HCT116 (cell line): Measurements from ENCODE around the gene BCAP31. TPM values are rescaled to one million over a fixed set of nuclear protein-coding genes. Genes with fewer than 3 reads are reported as not detected.
A peak's percentile ranks its signal among the peaks of the same experiment; 100 is the strongest.

ENCODE experiments used
- ATAC-seq: fragments of 200-7000 bp; cut with Tn5 transposase; 2 replicates; pipeline ENCODE4 v1.9.1; 2020; ENCODE audit warnings: mild to moderate bottlenecking, moderate library complexity
- BruUV-seq: library from RNA; stranded (reverse); fragments of 400-500 nt; replicated peaks from 2 replicates; lab custom pipeline; 2021; lab: Mats Ljungman, UMichigan
- CTCF ChIA-PET: fragments of 300-600 bp; sonication (Branson Sonifier 250); formaldehyde crosslinking; loops from one replicate; lab custom pipeline; 2021; ENCODE audit warnings: antibody characterized with exemption; lab: Charles Lee
- POLR2A ChIA-PET: fragments of 300-600, 350-600 bp; sonication (Branson Sonifier 250); formaldehyde crosslinking; loops from one replicate; lab custom pipeline; 2021; ENCODE audit warnings: antibody characterized with exemption; lab: Charles Lee
- RAD21 ChIA-PET, 2 experiments: fragments of 300-600 bp; sonication (Branson Sonifier 250); formaldehyde crosslinking; loops; one replicate each; lab custom pipeline; 2023; ENCODE audit warnings: low total read pairs in 2 of 2; ENCODE audit not compliant: uncharacterized antibody in 2 of 2, unreplicated experiment in 2 of 2, low non-redundant PET in 1 of 2; lab: Charles Lee
- DNase-seq: peaks from one replicate; pipeline ENCODE4 v3.0.0-alpha.2; 2010; ENCODE audit warnings: low read depth, low spot score
- H2AFZ ChIP-seq: fragments of 200-600 bp; shearing (Covaris generic), sonication (generic); 2 replicates; pipeline ENCODE4 v1.6.1; 2017; ENCODE audit warnings: low read depth, mixed run types, mixed read lengths, antibody characterized with exemption, low read length; ENCODE audit not compliant: poor library complexity, severe bottlenecking
- H3K27ac ChIP-seq: 2 replicates; pipeline ENCODE4 v1.5.1; 2012; ENCODE audit warnings: low read depth, low read length
- H3K27me3 ChIP-seq: fragments of 200-600 bp; sonication (generic); 2 replicates; pipeline ENCODE4 v1.6.1; 2016; ENCODE audit warnings: mixed run types, low read length, mixed read lengths; ENCODE audit not compliant: insufficient read depth
- H3K36me3 ChIP-seq, 2 experiments: fragments of 200-500 bp in 1 of 2; fragments of 200-600 bp in 1 of 2; sonication (Bioruptor generic) in 1 of 2; sonication (generic) in 1 of 2; 2 replicates each; pipeline versions ENCODE4 v1.5.1 to v1.6.1; 2014 to 2016; ENCODE audit warnings: low read length in 2 of 2, inconsistent platforms in 1 of 2, mixed read lengths in 1 of 2, mixed run types in 1 of 2; ENCODE audit not compliant: insufficient read depth in 2 of 2, control insufficient read depth in 1 of 2
- H3K4me1 ChIP-seq, 2 experiments: fragments of 200-600 bp in 1 of 2; sonication (generic) in 1 of 2; 2 replicates each; pipeline versions ENCODE4 v1.5.1 to v1.6.1; 2012 to 2017; ENCODE audit warnings: low read length in 2 of 2, inconsistent platforms in 1 of 2, mild to moderate bottlenecking in 1 of 2, mixed read lengths in 1 of 2, mixed run types in 1 of 2, moderate library complexity in 1 of 2; ENCODE audit not compliant: insufficient read depth in 2 of 2, control insufficient read depth in 1 of 2
- H3K4me2 ChIP-seq: fragments of 200-600 bp; sonication (generic); 2 replicates; pipeline ENCODE4 v1.6.1; 2017; ENCODE audit warnings: mixed run types, low read length, mixed read lengths
- H3K4me3 ChIP-seq, 2 experiments: fragments of 200-600 bp in 1 of 2; sonication (generic) in 1 of 2; replicated peaks in 1 of 2; 2 replicates each; pipeline ENCODE4 v1.5.1; 2011 to 2016; ENCODE audit warnings: low read length in 2 of 2, control low read depth in 1 of 2, low read depth in 1 of 2, mild to moderate bottlenecking in 1 of 2, mixed read lengths in 1 of 2, mixed run types in 1 of 2
- H3K79me2 ChIP-seq: fragments of 200-600 bp; sonication (generic); 2 replicates; pipeline ENCODE4 v1.6.1; 2017; ENCODE audit warnings: mild to moderate bottlenecking, mixed run types, low read length, moderate library complexity, mixed read lengths; ENCODE audit not compliant: insufficient read depth
- H3K9ac ChIP-seq: fragments of 200-600 bp; sonication (generic); 2 replicates; pipeline ENCODE4 v1.6.1; 2016; ENCODE audit warnings: low read length, mixed read lengths
- H3K9me2 ChIP-seq: fragments of 200-600 bp; sonication (generic), shearing (Covaris generic); 2 replicates; pipeline ENCODE4 v1.6.1; 2017; ENCODE audit warnings: mixed run types, mild to moderate bottlenecking, moderate library complexity; ENCODE audit not compliant: insufficient read depth
- H3K9me3 ChIP-seq, 2 experiments: fragments of 200-500 bp in 1 of 2; fragments of 200-600 bp in 1 of 2; sonication (Bioruptor generic) in 1 of 2; sonication (generic) in 1 of 2; 2 replicates each; pipeline ENCODE4 v1.6.1; 2014 to 2017; ENCODE audit warnings: low read length in 2 of 2, mixed read lengths in 2 of 2, inconsistent platforms in 1 of 2, low read depth in 1 of 2, mild to moderate bottlenecking in 1 of 2, mixed run types in 1 of 2, moderate library complexity in 1 of 2; ENCODE audit not compliant: control insufficient read depth in 1 of 2, insufficient read depth in 1 of 2
- H4K20me1 ChIP-seq: fragments of 200-600 bp; sonication (generic), shearing (Covaris generic); 2 replicates; pipeline ENCODE4 v1.6.1; 2017; ENCODE audit warnings: mixed run types, mild to moderate bottlenecking, moderate library complexity; ENCODE audit not compliant: insufficient read depth
- CEBPB ChIP-seq: IDR thresholded peaks from 2 replicates; pipeline ENCODE4 v1.6.1; 2012; ENCODE audit warnings: low read depth
- EGR1 ChIP-seq: IDR thresholded peaks from 2 replicates; pipeline ENCODE4 v1.6.1; 2012; ENCODE audit warnings: low read depth
- ELF1 ChIP-seq: IDR thresholded peaks from 2 replicates; pipeline ENCODE4 v1.6.1; 2012; ENCODE audit warnings: low read depth, borderline replicate concordance
- EZH2phosphoT487 ChIP-seq: fragments of 200-600 bp; IDR thresholded peaks from 2 replicates; pipeline ENCODE4 v1.6.1; 2018; ENCODE audit warnings: antibody characterized with exemption, borderline replicate concordance
- JUND ChIP-seq: IDR thresholded peaks from 2 replicates; pipeline ENCODE4 v1.6.1; 2012
- SP1 ChIP-seq: IDR thresholded peaks from 2 replicates; pipeline ENCODE4 v1.6.1; 2012; ENCODE audit warnings: low read depth
- SRF ChIP-seq: IDR thresholded peaks from 2 replicates; pipeline ENCODE4 v1.6.1; 2012; ENCODE audit warnings: low read depth
- TCF7L2 ChIP-seq: IDR thresholded peaks from 2 replicates; pipeline ENCODE4 v1.7.0; 2011; ENCODE audit warnings: borderline replicate concordance, inconsistent platforms; ENCODE audit not compliant: insufficient read depth, insufficient read length; ENCODE audit errors: extremely low read depth
- ZFX ChIP-seq: fragments of 450-650 bp; IDR thresholded peaks from 2 replicates; pipeline ENCODE4 v1.6.1; 2017
- intact Hi-C: fragments of 100-400 bp; cut with micrococcal nuclease; formaldehyde crosslinking; loops from 2 replicates; pipeline ENCODE4 v1.10.0; 2022
- total RNA-seq: library from RNA; stranded (reverse); gene quantifications from one replicate; pipeline ENCODE4 v1.2.1, GENCODE V29; 2021; ENCODE audit not compliant: unreplicated experiment
- TF ChIP-seq, protein P1 (sequence below): IDR thresholded peaks from 2 replicates; pipeline ENCODE4 v1.6.1; 2011; ENCODE audit warnings: mild to moderate bottlenecking, low read length, moderate library complexity; ENCODE audit not compliant: insufficient replicate concordance; ENCODE audit errors: extremely low read depth
- TF ChIP-seq, protein P2 (sequence below): IDR thresholded peaks from 2 replicates; pipeline ENCODE4 v1.6.1; 2012

BCAP31 gene
- total RNA-seq, 1 experiment from 2014 or later, result 185 TPM

- peaks cover 0 to 10% of the 10 kb centered on the region in 2 experiments; a peak in 2 of 4 replicates for H3K4me1 ChIP-seq
- no peak overlapping the region for H3K27ac ChIP-seq
- H3K9me3 ChIP-seq, result no peaks in the 10 kb centered on the region
- no peak overlapping the region for H3K9ac ChIP-seq
- no peak for DNase-seq
- no peaks in the 10 kb centered on the region for H3K36me3 ChIP-seq
- no peaks in the 10 kb centered on the region for H3K9me2 ChIP-seq
- no peak overlapping the region for H2AFZ ChIP-seq
- TF ChIP-seq EZH2phosphoT487 (no peak), TCF7L2 (peak; percentile 26)
- TF ChIP-seq, all 23 proteins: peak for 1
- H4K20me1 ChIP-seq, result no peaks in the 10 kb centered on the region
- H3K4me2 ChIP-seq, result no peak overlapping the region
- POLR2A ChIA-PET, result no interaction called here
- RAD21 ChIA-PET, result no interaction called here
- no peak for ATAC-seq
- no peak overlapping the region for H3K4me3 ChIP-seq
- intact Hi-C loops, result no loop called here
- no peaks in the 10 kb centered on the region for H3K79me2 ChIP-seq
- CTCF ChIA-PET, result no interaction called here
- BruUV-seq, result no TSS peak
- H3K27me3 ChIP-seq, result no peaks in the 10 kb centered on the region
These were observed 42.1 kb upstream of the BCAP31 start for GRCh38 chrX:153766098-153766817.

- TF ChIP-seq EZH2phosphoT487, result no peak
- TF ChIP-seq CEBPB, result no peak
- TF ChIP-seq ZFX, result no peak; the same call in 1 of the 2 replicates
- TF ChIP-seq SP1, result no peak
- no peak for TF ChIP-seq EGR1
- TF ChIP-seq, protein P1, sequence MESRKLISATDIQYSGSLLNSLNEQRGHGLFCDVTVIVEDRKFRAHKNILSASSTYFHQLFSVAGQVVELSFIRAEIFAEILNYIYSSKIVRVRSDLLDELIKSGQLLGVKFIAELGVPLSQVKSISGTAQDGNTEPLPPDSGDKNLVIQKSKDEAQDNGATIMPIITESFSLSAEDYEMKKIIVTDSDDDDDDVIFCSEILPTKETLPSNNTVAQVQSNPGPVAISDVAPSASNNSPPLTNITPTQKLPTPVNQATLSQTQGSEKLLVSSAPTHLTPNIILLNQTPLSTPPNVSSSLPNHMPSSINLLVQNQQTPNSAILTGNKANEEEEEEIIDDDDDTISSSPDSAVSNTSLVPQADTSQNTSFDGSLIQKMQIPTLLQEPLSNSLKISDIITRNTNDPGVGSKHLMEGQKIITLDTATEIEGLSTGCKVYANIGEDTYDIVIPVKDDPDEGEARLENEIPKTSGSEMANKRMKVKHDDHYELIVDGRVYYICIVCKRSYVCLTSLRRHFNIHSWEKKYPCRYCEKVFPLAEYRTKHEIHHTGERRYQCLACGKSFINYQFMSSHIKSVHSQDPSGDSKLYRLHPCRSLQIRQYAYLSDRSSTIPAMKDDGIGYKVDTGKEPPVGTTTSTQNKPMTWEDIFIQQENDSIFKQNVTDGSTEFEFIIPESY, result no peak
- TF ChIP-seq SRF, result no peak
- no peak for TF ChIP-seq JUND
- TF ChIP-seq TCF7L2, result no peak
- no peak for TF ChIP-seq ELF1
- TF ChIP-seq, protein P2, sequence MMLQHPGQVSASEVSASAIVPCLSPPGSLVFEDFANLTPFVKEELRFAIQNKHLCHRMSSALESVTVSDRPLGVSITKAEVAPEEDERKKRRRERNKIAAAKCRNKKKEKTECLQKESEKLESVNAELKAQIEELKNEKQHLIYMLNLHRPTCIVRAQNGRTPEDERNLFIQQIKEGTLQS, result no peak
- H4K20me1 ChIP-seq, result no peaks in the 10 kb centered on the region
- POLR2A ChIA-PET, result no interaction called here
- intact Hi-C loops, result loop anchor here (2.0 kb wide), 1 partner anchor 187 kb away; no protein-coding TSS in a partner anchor
- no peaks in the 10 kb centered on the region for H3K9me2 ChIP-seq
- no peak overlapping the region for H3K9ac ChIP-seq
- H3K27me3 ChIP-seq, result no peaks in the 10 kb centered on the region
- no peaks in the 10 kb centered on the region for H3K9me3 ChIP-seq
- H3K79me2 ChIP-seq, result no peaks in the 10 kb centered on the region
- H3K4me1 ChIP-seq, result peaks cover 0 to 10% of the 10 kb centered on the region in 2 experiments; a peak in 2 of 4 replicates
- H3K4me3 ChIP-seq, result no peak overlapping the region
- no peak for ATAC-seq
- no peaks in the 10 kb centered on the region for H3K36me3 ChIP-seq
- CTCF ChIA-PET, result no interaction called here
- RAD21 ChIA-PET, result no interaction called here
- BruUV-seq, result no TSS peak
- H3K27ac ChIP-seq, result no peak overlapping the region
- H3K4me2 ChIP-seq, result 0 out of 2 replicates have a peak overlapping the region, but pooled peaks have one; percentile 79
- DNase-seq, result no peak
- no peak overlapping the region for H2AFZ ChIP-seq
These were observed 41.2 kb upstream of the BCAP31 start for GRCh38 chrX:153765138-153766079.
